HG03354 (cell line): ENCODE measurements around the gene XK.
"Not testable (repeated sequence)": the region's sequence is repeated elsewhere in the genome, so short reads cannot be mapped to it uniquely, and the experiment has no call there.

ENCODE experiments used
- ATAC-seq: cut with Tn5 transposase; IDR thresholded peaks from one replicate; pipeline ENCODE4 v1.9.1; 2021; ENCODE audit warnings: mild to moderate bottlenecking; ENCODE audit not compliant: unreplicated experiment, poor library complexity, severe bottlenecking

The XK gene, protein sequence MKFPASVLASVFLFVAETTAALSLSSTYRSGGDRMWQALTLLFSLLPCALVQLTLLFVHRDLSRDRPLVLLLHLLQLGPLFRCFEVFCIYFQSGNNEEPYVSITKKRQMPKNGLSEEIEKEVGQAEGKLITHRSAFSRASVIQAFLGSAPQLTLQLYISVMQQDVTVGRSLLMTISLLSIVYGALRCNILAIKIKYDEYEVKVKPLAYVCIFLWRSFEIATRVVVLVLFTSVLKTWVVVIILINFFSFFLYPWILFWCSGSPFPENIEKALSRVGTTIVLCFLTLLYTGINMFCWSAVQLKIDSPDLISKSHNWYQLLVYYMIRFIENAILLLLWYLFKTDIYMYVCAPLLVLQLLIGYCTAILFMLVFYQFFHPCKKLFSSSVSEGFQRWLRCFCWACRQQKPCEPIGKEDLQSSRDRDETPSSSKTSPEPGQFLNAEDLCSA

DNA sequence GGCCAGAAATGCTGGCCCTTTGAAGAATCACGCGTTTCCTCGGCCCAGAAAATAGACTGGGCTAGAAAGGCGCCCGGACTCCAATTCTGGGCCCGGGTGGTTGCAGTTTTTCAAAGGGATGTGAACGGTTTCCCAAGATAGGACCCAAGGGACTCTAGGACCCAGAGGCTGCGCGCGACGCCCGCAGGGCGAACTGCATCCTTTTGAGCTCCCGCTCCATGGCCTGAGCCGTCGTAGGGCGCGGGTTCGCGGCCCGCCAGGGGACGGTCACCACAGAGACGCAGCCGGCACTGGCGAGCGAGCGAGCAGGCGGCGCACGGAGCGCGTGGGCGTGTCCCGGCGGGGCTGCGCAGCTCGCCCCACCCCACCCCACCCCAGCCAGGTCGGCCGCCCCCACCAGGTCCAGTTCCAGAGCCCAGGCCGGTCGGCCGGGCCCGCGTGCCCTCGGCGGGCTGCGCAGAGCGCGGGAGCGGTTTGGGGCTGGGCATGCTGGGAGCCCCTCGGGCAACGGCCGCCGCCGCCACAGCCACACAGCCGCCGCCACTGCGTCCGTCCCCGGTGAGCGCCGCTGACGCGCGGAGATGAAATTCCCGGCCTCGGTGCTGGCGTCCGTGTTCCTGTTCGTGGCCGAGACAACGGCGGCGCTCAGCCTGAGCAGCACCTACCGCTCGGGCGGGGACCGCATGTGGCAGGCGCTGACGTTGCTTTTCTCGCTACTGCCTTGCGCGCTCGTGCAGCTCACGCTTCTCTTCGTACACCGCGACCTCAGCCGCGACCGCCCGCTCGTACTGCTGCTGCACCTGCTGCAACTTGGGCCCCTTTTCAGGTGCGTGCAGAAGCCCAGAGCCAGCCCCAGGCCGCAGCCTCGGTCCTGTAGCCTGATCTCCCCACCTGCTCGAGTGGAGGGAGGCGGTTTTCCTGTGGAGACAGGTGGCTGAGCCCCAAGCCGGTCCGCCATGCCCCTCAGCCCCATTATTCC is at the start of gene XK:
XK (plus strand) TSS at position 411 of the 979 bp plus-strand sequence; CDS start at position 582, 171 bp downstream.
- peak; percentile 71 for ATAC-seq

DNA sequence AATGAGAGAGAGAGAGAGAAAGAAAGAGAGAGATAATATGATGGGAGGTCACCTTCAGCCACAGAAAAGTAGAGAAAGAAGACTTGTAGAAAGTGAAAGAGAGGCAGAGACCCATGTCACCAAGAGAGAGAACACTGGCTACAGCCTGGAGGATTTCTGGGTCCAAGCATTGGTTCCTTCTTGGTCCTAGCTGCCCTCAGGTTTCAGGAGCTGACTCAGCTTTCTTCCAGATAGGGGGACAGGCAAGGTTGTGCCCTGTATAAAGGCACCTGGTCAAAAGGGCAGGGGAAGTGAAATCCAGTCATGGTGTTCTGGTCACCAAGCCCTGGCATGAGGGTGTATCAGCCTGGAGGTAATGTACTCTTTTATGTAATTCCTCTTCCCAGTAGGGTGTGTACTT is 47.5 kb upstream of the XK start:
- ATAC-seq: no peak

DNA sequence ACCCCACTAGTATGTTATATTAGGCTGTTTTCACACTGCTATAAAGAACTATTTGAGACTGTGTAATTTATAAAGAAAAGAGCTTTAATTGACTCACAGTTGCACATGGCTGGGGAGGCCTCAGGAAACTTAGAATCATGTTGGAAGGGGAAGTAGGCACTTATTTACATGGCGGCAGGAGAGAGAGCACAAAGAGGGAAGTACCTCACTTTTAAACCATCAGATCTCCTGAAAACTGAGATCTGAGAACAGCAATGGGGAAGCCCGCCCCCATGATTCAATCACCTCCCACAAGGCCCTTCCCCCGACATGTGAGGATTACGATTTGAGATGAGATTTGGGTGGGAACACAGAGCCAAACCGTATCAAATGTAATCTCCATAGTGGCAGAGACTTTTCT is 45.4 kb upstream of the XK start:
- ATAC-seq: no peak

DNA sequence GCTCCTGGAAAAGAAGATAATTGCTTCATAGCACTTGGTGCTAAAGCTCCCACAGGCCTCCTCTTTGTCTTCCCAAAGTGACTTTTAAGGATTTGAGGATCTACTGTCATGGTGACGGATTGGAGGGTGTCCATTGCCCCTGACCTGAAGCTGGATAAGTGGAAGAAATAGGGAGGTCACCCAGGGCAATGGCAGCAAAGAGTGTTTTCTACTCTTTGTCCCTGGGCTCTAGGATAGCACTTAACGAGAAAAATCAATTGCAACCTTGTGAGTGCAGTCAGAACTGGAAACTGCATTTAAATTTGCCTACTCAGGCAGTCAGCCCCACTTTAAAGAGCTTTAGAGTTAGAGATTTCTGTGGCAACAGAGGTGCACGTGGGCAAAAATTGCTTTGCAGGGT is 43.7 kb upstream of the XK start:
- no peak for ATAC-seq

- no peak for ATAC-seq
Observed at GRCh38 chrX:37644381-37645305, 40.9 kb upstream of the XK start.

- no peak for ATAC-seq
Observed at GRCh38 chrX:37646254-37646653, 39.3 kb upstream of the XK start.

DNA sequence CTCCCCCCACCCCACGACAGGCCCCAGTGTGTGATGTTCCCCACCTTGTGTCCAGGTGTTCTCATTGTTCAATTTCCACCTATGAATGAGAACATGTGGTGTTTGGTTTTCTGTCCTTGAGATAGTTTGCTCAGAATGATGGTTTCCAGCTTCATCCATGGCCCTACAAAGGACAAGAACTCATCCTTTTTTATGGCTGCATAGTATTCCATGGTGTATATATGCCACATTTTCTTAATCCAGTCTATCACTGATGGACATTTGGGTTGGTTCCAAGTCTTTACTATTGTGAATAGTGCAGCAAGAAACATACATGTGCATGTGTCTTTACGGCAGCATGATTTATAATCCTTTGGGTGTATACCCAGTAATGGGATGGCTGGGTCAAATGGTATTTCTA is 34.7 kb upstream of the XK start:
- ATAC-seq: not testable (repeated sequence)

DNA sequence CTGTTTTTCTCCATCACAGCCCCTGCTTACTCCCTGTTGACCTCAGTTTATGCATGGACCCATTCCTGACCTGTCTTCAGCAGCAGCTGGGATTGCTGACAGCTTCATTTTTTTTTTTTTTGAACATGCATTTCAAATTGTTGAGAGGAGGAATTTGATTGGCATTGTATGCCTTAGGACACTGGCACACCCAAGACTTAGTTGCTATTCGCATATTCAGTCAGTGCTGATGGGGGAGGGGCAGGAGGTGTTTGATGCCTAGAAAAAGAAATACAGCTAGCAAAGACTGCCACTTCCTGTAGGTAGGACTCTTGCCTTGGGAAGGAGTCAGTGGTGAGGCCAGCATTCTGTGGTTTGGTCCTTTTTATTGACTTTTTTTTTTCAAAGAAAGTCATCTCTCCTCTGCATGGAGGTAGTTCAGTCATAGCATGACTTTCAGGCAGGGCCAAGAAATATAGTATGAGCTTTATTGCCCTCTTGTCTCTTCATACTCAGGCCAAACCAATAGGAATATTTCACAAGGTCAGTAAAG is 33.6 kb upstream of the XK start:
- no peak for ATAC-seq

DNA sequence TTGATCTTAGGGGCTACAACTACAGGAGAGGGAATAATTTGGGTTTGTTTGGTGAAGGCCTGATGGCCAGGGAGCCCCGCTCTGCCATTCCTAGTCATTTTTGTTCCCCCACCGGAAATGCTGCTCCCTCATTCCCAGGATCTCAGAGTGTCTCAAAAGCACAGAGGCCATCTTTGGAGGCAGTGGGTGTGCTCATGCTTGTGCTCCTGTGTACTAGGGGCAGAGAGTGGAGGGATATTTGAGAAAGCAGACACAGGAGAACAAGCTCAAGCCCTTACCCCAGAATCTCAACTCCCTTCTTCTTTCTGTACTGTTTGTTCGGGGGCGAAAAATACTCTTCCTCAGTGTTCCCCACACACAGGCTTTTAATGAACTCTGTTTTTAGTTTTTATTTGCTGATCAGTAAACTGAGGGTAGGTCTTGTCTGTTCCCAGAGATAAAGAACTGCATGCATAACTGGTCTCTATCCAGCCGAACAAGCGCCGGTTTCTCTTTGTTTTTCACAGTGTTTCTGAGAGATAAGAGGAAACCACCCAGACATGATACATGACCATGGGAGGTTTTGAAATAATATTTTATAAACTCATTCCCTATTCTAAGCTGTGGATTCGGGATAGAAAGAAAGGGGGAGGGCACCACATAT is 32.9 kb upstream of the XK start:
- no peak for ATAC-seq

GRCh38 chrX:37653397-37654085 is 32.0 kb upstream of the XK start:
- no peak for ATAC-seq

DNA sequence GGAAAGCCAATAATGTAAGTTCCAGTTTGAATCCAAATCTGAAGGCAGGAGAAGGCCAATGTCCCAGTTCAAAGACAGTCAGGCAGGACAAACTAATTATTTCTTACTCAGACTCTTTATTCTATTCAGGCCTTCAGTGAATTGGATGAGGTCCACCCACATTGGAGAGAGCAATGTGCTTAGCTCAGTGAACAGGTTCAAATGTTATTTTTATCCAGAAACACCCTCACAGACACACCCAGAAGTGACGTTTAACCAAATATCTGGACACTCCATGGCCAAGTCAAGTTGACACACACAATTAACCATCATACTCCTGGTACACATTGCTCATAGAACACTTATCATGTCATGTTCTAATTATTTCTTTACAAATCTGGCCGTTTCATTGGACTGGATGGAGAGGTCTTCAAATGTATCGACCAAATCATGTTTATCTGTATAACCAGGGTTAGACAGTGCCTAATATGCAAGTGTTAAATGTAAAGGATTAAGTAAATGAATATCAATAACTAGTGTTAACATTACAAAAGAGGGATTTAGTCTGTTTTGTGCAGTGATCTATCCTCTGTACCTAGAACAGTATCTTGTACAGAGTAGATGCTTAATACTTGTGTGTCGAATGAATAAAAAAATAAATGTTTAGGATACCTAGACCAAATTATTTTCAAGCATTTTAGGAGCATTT is 27.1 kb upstream of the XK start:
- ATAC-seq: no peak

- ATAC-seq: no peak
Observed at GRCh38 chrX:37659047-37659446, 26.5 kb upstream of the XK start.

- ATAC-seq: no peak
Observed at GRCh38 chrX:37662181-37662580, 23.4 kb upstream of the XK start.

DNA sequence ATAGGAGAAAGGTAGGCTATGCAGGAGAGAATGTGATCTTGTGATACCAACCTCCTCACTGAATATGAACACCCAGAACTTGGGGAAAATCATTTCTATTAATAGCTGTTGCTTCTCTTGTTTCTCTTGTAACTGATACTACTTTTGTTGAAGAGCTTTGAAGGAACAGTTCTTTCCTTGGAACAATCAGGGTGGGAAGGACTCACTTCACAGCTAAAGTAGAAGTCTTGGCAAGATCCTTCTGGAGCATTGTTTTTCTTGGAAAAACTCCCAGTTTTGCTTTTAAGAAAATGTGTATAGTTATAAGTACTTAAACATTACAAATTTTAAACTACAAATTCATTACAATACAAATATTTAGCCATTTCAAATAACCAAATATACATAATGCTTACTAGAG is 19.1 kb upstream of the XK start:
- no peak for ATAC-seq

- no peak for ATAC-seq
Observed at GRCh38 chrX:37667141-37667540, 18.4 kb upstream of the XK start.

GRCh38 chrX:37672563-37672962 is 13.0 kb upstream of the XK start:
- no peak for ATAC-seq

GRCh38 chrX:37676811-37677210 is 8.8 kb upstream of the XK start:
- no peak for ATAC-seq

- no peak for ATAC-seq
Observed at GRCh38 chrX:37677243-37677642, 8.3 kb upstream of the XK start.
